ENCODE data around the gene CCDC142.
"Not testable (repeated sequence)": the region's sequence is repeated elsewhere in the genome, so short reads cannot be mapped to it uniquely, and the experiment has no call there.

The CCDC142 gene

GRCh38 chr2:74497777-74498499, 15.1 kb upstream of the CCDC142 start:
- DNase-seq: no peak

- no peak for DNase-seq
These were observed 14.4 kb upstream of the CCDC142 start for GRCh38 chr2:74496997-74497776.

- no peak for DNase-seq
These were observed 12.6 kb upstream of the CCDC142 start for GRCh38 chr2:74495440-74495839.

GRCh38 chr2:74493546-74493945, 10.7 kb upstream of the CCDC142 start:
- DNase-seq: no peak

- DNase-seq: no peak
These were observed 9.1 kb upstream of the CCDC142 start for GRCh38 chr2:74491648-74492544.

- no peak for DNase-seq
These were observed 7.1 kb upstream of the CCDC142 start for GRCh38 chr2:74489906-74490305.

- no peak for DNase-seq
These were observed 6.1 kb upstream of the CCDC142 start for GRCh38 chr2:74488643-74489481.

- DNase-seq: no peak
These were observed 3.3 kb upstream of the CCDC142 start for GRCh38 chr2:74486141-74486540.

- not testable (repeated sequence) for DNase-seq
These were observed 922 bp upstream of the CCDC142 start for GRCh38 chr2:74483675-74484164.

- DNase-seq: peak; percentile 45
These were observed 617 bp downstream of the CCDC142 start for GRCh38 chr2:74481961-74482800.

- DNase-seq: no peak
These were observed 1.4 kb downstream of the CCDC142 start for GRCh38 chr2:74481431-74481830.

GRCh38 chr2:74474899-74475298, 7.9 kb downstream of the CCDC142 start:
- no peak for DNase-seq

- no peak for DNase-seq
These were observed 8.3 kb downstream of the CCDC142 start for GRCh38 chr2:74474481-74474880.

- DNase-seq: no peak
These were observed 9.9 kb downstream of the CCDC142 start for GRCh38 chr2:74472945-74473258.

GRCh38 chr2:74472086-74472944, 10.5 kb downstream of the CCDC142 start, which contains the start of gene MRPL53:
MRPL53 (minus strand) TSS chr2:74472680; CDS start chr2:74472660, 20 bp downstream.
- peak; percentile 99 for DNase-seq

- DNase-seq: no peak
These were observed 11.3 kb downstream of the CCDC142 start for GRCh38 chr2:74471332-74472065.

- DNase-seq: not testable (repeated sequence)
These were observed 12.1 kb downstream of the CCDC142 start for GRCh38 chr2:74470742-74471141.

GRCh38 chr2:74464406-74464805, 18.4 kb downstream of the CCDC142 start:
- DNase-seq: no peak

- DNase-seq: no peak
These were observed 20.1 kb downstream of the CCDC142 start for GRCh38 chr2:74462786-74463105.

Data from effector CD4-positive, alpha-beta T cell (primary cell).